SK-N-DZ (cell line): ENCODE results near the gene ZFYVE9.
"Not testable (repeated sequence)": the region's sequence is repeated elsewhere in the genome, so short reads cannot be mapped to it uniquely, and the experiment has no call there.

Experiments used
- DNase-seq: peaks from one replicate; pipeline ENCODE4 v3.0.0-alpha.2; 2015; ENCODE audit warnings: low spot score

Gene ZFYVE9

DNA sequence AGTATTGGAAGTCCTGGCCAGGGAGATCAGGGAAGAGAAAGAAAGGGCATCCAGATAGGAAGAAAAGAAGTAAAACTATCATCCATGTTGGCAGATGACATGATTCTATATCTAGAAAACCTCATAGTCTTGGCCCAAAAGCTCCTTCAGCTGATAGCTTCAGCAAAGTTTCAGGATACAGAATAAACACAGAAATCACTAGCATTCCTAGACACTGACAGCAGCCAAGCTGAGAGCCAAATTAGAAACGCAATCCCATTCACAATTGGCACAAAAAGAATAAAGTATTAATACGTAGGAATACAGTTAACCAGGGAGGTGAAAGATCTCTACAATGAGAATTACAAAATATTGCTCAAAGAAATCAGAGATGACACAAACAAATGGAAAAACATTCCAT is 44.6 kb downstream of the ZFYVE9 start:
- DNase-seq: no peak

DNA sequence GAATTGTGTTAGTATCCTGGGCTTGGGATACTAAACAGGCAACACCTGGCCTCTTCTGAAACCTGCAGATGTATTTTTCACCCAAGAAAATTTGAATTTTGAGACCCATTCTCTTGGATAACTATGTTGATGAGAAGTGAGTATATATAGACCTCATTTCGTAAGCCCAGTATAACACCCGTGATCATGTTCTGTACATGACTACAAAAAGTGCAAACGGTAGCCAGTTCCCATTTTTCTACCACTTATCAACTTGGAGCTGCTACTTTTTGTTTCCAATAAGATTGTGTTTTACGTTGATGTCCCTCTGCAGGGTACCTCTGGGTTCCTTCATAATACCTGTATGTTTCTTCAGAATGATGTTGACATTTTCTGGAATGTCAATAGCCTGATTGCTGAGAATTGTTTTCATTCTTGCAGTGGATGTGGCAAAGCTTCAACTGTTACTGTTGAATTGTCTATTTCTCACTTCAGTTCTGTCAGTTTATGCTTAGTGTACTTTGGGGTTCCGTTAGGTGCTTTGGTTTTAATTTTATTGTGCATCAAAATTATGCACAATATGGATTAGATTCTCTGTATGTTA is 48.1 kb downstream of the ZFYVE9 start:
- no peak for DNase-seq

DNA sequence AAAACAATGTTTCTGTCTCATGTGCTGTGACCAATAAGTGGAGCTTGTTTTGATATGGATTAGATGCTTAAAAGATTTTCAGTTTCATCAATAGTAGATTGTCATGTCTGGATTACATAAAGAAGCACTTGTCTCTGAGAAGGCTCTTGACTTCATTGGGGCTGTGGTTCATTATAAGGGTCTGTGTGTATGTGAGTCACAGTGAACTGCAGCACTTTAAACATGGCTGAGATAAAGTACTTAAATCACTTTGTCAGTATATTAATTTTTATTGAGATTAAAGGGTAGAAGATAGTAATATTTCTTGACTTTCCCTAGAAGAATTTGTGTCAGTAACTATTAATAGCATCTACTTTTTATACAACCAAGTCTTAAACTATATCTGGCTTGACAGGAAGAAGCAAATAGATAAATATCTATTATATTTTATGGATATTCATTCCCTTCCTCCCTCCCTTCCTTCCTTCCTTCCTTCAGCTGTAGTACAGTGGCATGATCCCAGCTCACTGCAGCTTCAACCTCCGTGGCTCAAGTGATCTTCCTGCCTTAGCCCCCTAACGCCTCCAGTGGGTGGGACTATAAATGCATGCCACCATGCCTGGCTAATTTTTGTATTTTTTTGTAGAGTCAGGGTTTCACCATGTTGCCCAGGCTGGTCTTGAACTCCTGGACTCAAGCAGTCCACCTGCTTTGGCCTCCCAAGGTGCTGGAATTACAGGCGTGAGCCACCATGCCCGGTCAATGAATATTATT is 48.8 kb downstream of the ZFYVE9 start:
- no peak for DNase-seq

DNA sequence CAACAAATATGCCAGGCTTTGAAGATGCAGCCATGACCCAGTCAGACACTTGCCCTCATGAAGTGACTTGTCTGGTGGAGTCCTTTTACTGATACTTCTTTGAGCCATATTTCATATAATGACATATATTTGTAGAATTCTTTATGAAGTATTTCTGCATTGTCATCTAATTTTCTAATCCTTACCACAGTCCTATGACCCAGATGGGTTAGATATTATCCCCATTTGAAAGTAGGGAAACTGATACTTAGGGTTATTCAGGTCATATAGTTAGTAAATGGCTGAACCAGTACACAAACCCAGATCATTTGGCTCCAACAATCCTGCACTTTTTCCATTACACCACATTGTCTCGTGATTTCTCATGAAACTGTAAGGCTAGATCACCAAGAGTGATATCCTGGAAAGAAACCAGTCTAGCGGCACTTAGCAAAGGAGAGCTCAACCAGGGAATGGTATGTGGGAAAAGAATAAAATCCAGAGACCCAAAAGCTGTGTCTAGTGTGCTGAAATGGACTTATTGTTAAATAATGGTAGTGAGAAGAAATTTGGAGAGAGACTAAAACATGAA is 49.6 kb downstream of the ZFYVE9 start:
- DNase-seq: no peak

DNA sequence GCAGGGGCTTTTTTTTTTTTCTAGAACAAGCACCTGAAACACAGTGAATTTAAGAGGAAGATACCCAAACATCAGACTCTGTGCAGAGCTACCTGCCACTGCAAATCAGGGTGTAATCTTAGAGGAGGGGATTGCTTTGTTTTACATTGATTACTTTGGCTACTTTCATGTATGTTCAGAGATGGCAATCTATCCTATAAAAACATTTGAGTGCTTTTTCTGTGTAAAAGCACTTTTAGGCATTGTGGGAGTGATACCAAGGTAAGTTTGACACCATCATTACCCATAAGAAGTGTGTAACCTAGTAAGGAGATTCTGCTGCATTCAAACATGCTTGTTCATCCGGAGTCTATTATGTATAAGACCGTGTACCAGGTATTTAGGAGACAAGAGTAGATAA is 50.1 kb downstream of the ZFYVE9 start:
- DNase-seq: no peak

DNA sequence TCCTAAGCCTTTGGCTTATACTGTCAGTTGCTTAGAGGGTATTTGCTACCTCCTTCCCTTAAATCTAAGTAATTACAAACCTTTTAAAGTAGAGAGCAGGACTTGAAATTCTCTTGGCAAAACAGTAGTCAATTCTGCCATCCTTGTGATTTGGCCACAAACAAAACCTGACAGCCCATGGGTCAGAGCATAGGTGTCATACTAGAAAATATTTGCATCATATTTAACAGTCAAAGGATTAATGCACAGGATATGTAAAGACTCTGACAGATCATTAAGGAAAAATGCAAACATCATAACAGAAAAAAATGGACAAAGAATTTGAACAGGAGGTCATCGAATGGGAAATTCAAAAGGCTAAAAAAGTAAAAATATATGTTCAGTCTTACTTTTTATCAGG is 50.5 kb downstream of the ZFYVE9 start:
- DNase-seq: no peak

DNA sequence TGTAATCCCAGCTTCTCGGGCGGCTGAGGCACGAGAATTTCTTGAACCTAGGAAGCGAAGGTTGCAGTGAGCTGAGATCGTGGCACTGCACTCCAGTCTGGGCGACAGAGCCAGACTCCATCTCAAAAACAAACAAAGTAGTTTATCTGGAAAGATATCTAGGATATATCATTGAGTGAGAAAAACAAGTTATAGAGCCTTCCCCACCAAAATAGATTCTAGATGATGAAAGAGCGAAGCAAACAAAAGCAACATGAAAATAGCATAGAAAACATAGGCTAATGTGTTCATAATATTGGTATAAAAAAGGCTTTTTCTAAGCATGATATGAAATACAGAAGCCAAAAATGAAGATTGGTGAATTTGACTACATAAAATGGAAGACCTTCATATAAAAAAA is 52.1 kb downstream of the ZFYVE9 start:
- DNase-seq: no peak

DNA sequence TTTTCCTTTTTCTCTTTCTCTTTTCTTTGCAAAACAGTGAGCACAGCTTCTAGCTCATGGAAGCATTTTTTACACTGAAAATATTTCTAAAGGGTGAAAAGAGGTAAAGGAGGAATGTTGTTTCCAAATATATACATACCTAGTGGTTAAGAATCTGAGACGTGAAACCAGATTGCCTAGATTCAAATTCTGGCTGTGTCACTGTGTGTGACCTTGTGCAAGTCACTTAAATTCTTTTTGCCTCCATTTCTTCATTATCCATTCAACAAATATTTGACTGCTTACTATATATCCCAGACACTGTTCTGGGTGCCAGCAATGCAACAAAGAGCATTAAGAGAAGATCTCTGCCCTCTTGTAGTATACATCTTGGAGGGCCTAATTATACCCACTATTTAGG is 53.3 kb downstream of the ZFYVE9 start:
- DNase-seq: no peak

DNA sequence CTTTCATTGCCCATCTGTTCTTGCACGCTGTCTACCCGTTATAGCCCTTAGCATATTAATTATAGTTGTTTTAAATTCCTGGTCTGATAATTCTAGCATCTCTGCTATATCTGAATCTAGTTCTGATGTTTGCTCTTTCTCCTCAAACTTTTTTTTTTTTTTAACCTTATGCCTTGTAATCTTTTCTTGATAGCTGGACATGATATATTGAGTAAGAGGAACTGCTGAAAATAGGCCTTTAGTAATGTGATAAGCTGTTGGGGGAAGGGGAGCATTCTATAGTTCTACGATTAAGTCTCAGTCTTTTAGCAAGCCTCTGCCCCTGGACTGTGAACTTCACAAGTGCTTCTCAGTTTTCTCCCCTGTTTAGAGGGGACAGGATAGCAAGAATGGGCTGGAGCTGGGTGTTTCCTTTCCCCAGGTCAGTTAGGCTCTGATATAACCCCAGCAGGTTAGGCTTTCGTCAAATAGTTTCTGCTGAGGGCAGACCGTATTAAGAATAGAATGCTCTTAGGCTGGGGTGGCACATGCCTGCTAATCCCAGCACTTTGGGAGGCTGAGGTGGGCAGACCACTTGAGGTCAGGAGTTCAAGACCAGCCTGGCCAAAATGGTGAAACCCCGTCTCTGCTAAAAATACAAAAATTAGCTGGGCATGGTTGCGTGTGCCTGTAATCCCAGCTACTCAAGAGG is 62.2 kb downstream of the ZFYVE9 start:
- DNase-seq: no peak

DNA sequence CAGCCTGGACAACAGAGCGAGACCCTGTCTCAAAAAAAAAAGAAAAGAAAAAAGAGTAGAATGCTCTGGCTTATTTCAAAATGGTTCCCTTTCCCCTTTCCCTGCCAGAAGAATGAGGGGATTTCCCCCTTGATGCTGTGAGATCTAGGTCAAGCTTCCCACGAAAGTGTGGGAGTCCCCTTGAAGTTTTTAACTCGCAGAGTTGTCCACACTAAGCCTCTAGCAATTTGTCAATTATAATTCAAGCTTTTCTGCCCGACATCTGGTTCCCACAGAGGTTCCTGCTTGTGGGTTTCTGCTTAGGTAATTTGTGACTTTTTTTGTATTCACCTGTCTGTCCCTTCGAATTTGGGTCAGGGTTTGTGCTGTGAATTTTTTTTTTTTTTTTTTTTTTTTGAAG is 62.8 kb downstream of the ZFYVE9 start:
- no peak for DNase-seq

DNA sequence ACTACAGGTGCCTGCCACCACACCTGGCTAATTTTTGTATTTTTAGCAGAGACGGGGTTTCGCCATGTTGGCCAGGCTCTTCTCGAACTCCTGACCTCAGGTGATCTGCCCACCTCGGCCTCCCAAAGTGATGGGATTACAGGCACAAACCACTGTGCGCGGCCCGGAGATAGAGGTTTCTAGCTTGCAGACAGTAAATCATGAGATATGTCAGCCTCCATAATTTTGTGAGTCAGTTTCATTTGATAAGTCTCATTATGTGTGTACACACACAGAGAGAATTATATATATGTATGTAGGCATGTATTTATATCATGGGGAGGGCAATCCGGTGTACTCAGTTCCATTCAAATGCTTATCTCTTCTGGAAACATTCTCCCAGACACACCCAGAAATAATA is 64.8 kb downstream of the ZFYVE9 start:
- not testable (repeated sequence) for DNase-seq

DNA sequence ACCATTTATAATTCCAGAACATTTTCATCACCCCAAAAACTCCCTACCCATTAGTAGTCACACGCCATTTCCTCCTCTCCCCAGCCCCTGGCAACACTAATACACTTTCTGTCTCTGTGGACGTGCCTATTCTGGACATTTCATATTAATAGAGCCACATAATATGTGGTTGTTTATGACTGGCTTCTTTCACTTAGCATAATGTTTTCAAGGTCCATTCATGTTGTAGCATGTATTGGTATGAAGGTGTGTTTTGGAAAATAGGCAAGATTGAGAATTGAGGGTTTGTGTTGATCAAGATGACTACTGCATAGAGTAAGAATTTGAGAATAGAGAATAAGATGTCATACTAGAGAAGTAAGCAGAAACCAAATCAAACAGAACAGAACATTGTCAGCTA is 67.5 kb downstream of the ZFYVE9 start:
- DNase-seq: no peak

DNA sequence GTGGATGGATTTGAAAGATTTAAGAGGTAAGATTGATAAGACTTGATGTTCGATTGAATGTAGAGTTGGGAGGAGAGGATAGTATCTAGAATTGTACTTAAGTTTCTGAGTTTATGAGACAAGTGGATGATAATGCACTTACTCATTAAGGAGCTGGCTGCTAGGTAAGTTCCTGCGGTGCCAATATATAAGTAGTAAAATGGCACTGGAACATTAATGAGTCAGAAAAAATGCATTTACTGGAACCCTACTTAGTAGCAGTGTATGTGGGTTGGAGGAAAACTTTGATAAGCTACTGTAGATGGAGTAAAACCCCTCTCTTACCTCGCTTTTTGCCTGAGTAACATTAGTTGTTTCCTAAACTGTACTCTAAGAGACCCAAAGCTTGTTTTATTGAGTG is 68.2 kb downstream of the ZFYVE9 start:
- DNase-seq: no peak

DNA sequence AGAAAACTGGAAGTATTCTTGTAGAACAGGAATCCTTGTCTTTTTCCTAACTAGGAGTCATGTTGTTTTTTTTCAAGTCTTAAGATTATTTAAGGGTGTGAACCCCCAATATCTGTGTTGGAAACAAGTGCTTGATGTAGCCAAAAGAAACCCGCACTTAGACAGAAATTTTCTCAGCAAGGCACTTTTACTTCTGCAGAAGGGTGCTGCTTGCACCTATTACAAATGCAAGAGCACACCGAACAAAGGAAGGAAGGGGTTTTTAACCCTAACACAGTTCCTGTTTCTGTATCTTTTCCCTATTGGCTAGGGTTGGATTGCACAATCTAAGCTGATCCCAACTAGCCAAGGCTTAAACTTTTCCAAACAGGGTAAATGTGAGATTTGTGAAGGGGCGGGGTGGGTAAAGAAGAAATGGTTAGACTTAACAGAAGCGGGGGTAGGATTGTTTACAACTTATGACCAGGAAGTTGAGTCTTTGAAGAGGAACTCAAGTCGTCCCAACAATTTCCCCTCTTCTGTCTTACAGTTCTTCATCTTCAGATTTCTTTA is 75.1 kb downstream of the ZFYVE9 start:
- no peak for DNase-seq

DNA sequence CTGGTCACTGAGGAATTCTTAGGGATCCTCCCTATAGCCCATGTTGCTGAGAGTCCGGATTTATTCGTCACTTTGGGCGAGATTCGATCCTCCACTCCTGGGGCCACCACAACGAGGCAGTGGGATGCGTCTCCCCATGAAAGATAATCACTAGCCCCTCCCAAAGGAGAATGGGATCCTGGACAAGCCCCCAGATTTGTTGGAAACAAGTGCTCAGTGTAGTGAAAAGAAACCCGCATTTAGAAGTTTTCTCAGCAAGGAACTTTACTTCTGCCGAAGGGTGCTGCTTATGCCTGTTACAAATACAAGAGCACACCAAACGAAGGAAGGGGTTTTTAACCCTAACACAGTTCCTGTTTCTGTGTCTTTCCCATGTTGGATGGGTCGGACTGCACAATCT is 83.3 kb downstream of the ZFYVE9 start:
- DNase-seq: no peak

DNA sequence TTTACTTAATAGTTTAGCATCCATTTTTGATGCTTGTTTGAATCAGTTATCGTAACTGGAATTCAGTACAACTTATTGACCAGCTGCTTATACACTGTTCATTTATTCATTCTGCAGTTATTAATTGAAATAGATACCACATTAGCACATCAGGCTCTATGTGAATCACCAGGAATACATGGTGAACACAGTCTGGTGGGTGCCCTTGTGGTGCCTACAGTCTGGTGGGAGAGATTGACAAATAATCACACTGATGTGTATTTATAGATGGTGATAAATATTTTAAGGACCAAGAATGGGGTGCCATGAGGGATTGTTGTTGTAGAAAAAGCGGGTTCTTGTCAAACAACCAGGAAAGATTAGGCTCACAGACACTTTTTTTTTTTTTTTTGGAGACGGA is 87.6 kb downstream of the ZFYVE9 start:
- no peak for DNase-seq

DNA sequence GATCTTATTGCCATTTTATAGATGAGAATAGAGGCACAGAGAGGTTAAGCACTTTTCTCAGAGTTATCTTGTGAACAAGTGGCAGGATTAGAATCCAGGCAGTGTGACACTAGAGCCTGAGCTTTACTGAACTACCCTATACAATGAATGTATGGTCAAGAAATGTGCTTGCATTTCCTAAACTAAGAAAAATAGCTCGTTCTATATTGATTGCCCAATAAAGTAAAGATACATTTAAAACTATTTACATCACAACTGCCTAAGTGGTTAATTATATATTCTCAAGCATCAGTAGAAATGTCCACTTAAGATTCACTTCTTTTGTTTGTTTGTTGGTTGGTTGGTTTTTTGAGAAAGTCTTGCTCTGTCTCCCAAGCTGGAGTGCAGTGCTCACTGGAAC is 91.6 kb downstream of the ZFYVE9 start:
- DNase-seq: no peak

DNA sequence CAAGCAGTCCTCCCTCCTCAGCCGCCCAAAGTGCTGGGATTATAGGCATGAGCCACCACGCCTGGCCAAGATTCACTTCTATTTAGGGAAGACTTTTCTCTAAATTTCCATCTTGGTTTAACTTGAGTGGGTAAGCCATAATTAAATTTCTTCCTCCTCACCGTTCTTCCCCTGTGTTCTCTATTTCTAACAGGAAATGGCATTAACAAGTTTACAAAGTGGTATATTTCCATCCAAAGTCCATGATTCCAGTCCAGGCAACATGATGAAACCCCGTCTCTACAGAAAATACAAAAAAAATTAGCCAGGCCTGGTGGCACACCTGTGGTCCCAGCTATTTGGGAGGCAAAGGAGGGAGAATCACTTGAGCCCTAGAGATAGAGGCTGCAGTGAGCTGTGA is 92.1 kb downstream of the ZFYVE9 start:
- DNase-seq: no peak

DNA sequence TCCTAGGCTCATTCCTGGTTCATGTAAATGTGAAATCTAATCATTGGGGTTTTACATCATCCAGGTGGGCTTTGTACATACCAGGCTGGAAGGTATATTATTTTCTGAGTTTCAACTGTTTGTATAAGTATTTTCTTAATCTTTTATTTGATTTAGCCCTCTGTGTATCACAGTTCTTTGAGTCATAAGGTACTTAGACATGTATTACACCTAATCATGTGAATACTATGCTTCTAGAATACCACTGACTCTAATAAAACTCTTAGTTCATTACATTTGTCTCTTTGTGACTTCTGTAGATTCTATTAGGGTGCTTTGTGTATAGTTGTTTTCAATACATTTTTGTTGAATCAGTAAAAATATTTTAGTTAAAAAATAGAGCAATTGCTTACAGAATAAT is 92.8 kb downstream of the ZFYVE9 start:
- no peak for DNase-seq

DNA sequence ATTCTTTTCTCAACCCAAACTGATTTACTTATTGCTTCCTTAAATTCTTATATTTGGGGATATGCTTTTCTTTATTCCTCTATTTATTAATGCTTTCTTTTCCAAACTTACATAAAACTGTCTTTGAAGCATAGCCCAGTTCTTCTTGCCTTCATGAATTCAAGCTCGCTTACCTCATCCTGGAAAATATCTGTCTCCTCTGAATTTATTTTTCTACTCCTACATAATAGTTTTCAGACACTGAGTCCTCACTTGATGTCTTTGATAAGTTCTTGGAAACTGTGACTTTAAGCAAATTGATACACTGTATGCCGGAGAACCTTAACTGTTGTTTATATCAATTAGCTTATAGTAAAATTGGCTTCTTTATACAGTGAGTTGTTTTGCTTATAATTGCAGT is 93.8 kb downstream of the ZFYVE9 start:
- no peak for DNase-seq

DNA sequence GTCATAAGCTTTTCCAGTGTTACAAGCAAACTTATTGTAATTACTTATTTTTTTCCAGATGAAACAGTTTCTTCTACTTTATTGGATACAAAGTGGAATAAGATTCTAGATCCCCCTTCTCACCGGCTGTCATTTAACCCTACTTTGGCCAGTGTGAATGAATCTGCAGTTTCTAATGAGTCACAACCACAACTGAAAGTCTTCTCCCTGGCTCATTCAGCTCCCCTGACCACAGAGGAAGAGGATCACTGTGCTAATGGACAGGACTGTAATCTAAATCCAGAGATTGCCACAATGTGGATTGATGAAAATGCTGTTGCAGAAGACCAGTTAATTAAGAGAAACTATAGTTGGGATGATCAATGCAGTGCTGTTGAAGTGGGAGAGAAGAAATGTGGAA is 95.5 kb downstream of the ZFYVE9 start:
- peak; percentile 5 for DNase-seq

DNA sequence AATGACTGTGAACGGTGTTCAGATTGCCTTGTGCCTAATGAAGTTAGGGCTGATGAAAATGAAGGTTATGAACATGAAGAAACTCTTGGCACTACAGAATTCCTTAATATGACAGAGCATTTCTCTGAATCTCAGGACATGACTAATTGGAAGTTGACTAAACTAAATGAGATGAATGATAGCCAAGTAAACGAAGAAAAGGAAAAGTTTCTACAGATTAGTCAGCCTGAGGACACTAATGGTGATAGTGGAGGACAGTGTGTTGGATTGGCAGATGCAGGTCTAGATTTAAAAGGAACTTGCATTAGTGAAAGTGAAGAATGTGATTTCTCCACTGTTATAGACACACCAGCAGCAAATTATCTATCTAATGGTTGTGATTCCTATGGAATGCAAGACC is 96.6 kb downstream of the ZFYVE9 start:
- no peak for DNase-seq
